BE2C (cell line): ENCODE measurements around the gene TRPT1.

Experiments used
- DNase-seq: peaks from one replicate; pipeline ENCODE4 v3.0.0-alpha.2; 2020
- H3K27me3 ChIP-seq: fragments of 250-450 bp; sonication (Bioruptor Pico); 2 replicates; pipeline ENCODE4 v1.5.1; 2020; ENCODE audit warnings: mild to moderate bottlenecking
- H3K36me3 ChIP-seq: fragments of 250-450 bp; sonication (Bioruptor Pico); 2 replicates; pipeline ENCODE4 v1.5.1; 2020; ENCODE audit warnings: mild to moderate bottlenecking
- H3K4me1 ChIP-seq: fragments of 250-450 bp; sonication (Bioruptor Pico); 2 replicates; pipeline ENCODE4 v1.5.1; 2020
- H3K4me3 ChIP-seq: 2 replicates; pipeline ENCODE4 v1.5.1; 2011; ENCODE audit warnings: low read depth, low read length
- H3K9me3 ChIP-seq: fragments of 250-450 bp; sonication (Bioruptor Pico); 2 replicates; pipeline ENCODE4 v1.5.1; 2020
- CTCF ChIP-seq: IDR thresholded peaks from 2 replicates; pipeline ENCODE4 v1.5.1; 2012; ENCODE audit warnings: mild to moderate bottlenecking, low read depth, low read length

The TRPT1 gene

GRCh38 chr11:64238076-64238475 lies 12.1 kb upstream of the TRPT1 start:
- Histone ChIP-seq H3K4me1 (peaks cover 4% of the 10 kb centered on the region), H3K9me3 (no peaks in the 10 kb centered on the region), H3K4me3 (no peak overlapping the region), H3K36me3 (no peaks in the 10 kb centered on the region), H3K27me3 (no peaks in the 10 kb centered on the region)
- TF ChIP-seq CTCF, result no peak
- no peak for DNase-seq

- Histone ChIP-seq H3K4me1 (peaks cover 4% of the 10 kb centered on the region), H3K27me3 (no peaks in the 10 kb centered on the region), H3K9me3 (no peaks in the 10 kb centered on the region), H3K4me3 (no peak overlapping the region), H3K36me3 (no peaks in the 10 kb centered on the region)
- no peak for DNase-seq
- no peak for TF ChIP-seq CTCF
Observed at GRCh38 chr11:64237484-64237951, 11.5 kb upstream of the TRPT1 start.

GRCh38 chr11:64235437-64236161 lies 9.6 kb upstream of the TRPT1 start:
- no peaks in the 10 kb centered on the region for H3K36me3 ChIP-seq
- peak overlapping the region; percentile 49 for H3K4me3 ChIP-seq
- TF ChIP-seq CTCF, result no peak
- peaks cover 4% of the 10 kb centered on the region for H3K4me1 ChIP-seq
- no peaks in the 10 kb centered on the region for H3K9me3 ChIP-seq
- no peaks in the 10 kb centered on the region for H3K27me3 ChIP-seq
- no peak for DNase-seq

GRCh38 chr11:64234647-64235379 lies 8.8 kb upstream of the TRPT1 start:
- no peaks in the 10 kb centered on the region for H3K9me3 ChIP-seq
- TF ChIP-seq CTCF, result no peak
- peak; percentile 46 for DNase-seq
- H3K4me3 ChIP-seq, result peak overlapping the region; percentile 49
- no peaks in the 10 kb centered on the region for H3K27me3 ChIP-seq
- no peaks in the 10 kb centered on the region for H3K36me3 ChIP-seq
- no peaks in the 10 kb centered on the region; the same call in 1 of the 2 replicates for H3K4me1 ChIP-seq

GRCh38 chr11:64233913-64234586 lies 8.1 kb upstream of the TRPT1 start, which contains the start of gene VEGFB:
Gene VEGFB, plus strand, starts transcription at chr11:64234584. Its CDS starts 250 bp downstream, at chr11:64234834.
- peak; percentile 64 for DNase-seq
- peak within 1 kb of the TSS; percentile 49 for H3K4me3 ChIP-seq
- H3K36me3 ChIP-seq, result no peaks in the 10 kb centered on the region
- H3K27me3 ChIP-seq, result no peaks in the 10 kb centered on the region
- no peaks in the 10 kb centered on the region; the same call in 1 of the 2 replicates for H3K4me1 ChIP-seq
- TF ChIP-seq CTCF, result no peak
- H3K9me3 ChIP-seq, result no peaks in the 10 kb centered on the region

GRCh38 chr11:64232967-64233315 lies 7.0 kb upstream of the TRPT1 start:
- Histone ChIP-seq H3K9me3 (no peaks in the 10 kb centered on the region), H3K36me3 (no peaks in the 10 kb centered on the region), H3K4me1 (no peaks in the 10 kb centered on the region; the same call in 1 of the 2 replicates), H3K27me3 (no peaks in the 10 kb centered on the region), H3K4me3 (no peak overlapping the region)
- no peak for DNase-seq
- TF ChIP-seq CTCF, result no peak
